ENCODE measurements around the gene SLC30A10. TPM values are rescaled to one million over a fixed set of nuclear protein-coding genes. Genes with fewer than 3 reads are reported as not detected.
"Not testable (repeated sequence)": the region's sequence is repeated elsewhere in the genome, so short reads cannot be mapped to it uniquely, and the experiment has no call there.

Gene SLC30A10
- polyA plus RNA-seq (ENCODE audit: insufficient read length in 4 of 4) = under 1 TPM; 0.07 to 0.22 (median 0.15) TPM

DNA sequence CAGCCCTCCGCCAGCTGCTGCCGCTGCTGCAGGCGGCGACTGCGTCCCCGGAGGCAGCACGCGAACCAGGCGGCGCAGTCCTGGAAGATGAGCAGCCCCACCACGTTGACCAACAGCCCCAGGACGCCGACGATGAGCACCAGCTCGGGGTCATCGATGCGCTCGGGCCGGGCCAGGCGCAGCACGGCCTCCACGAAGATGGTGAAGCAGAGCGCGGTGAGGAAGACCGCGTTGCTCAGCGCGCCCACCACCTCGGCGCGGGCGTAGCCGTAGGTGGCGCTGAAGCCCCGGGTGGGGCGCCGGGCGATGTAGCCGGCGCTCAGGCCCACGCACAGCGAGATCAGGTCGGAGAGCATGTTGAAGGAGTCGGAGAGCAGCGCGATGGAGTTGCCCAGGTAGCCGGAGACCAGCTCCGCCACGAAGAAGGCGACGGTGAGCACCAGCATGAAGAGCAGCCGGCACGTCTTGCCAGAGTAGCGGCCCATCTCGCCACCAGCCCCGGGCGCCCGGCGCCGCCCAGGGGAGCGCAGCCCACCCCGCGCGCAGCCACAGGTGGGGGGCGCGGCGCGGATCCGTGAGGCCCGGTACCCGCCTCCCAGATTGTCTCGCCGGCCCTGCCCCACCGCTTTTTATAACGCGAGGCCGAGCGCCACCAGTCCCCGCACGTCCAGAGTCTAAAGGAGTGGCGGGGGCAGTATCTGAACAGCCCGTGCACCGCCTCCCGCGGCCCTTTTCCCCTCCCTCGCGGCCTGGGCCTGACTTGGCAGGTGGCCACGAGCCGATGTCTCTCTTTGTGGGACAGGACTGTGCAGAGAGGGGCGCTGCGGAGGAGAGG lies at the start of gene SLC30A10:
TSS of gene SLC30A10 (minus strand) at position 602 of the 835 bp plus-strand sequence. CDS start at position 485, 117 bp downstream.
- DNase-seq (ENCODE audit: low read depth in 4 of 4, low spot score in 3 of 4) = peak in 1 of 4 donors; percentile 26

DNA sequence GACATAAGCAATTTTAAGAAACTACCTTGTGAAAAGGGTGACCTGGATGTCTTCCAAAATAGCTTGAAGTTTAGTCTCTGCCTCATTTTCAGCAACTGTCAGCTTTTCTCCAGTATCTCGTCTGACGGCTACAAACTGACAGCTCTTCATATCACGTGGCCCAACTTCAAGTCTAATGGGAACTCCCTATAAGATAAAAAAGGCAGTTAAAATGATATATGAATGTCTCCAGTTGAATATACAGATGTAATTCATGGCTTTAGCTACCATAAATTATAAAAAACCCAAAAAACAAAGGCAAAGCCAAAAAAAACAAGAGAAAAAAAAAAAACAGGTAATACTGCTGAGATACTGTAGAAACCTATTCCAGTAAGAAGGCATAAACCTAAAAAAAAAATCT lies 44.9 kb upstream of the SLC30A10 start:
- DNase-seq (ENCODE audit: low read depth in 4 of 4, low spot score in 3 of 4) = no peak

DNA sequence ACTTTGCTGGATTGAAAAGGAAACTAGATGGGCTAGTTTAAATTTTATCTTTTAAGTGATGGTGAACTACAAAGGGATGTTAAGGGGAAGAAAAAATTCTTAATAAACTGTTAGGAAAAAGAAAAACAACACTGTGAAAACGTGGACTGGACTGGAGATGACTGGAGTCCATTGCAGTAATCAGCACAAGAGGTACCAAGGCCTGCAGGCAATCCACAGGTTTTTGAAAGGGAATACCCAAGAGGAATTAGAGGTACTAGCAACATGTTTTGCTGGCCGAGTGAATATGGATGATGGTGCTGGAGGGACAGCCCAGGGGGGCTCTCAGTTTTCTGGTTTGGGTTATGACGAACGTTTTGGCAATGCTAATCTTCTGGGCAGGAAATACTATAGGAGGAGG lies 39.0 kb upstream of the SLC30A10 start:
- no peak for DNase-seq (ENCODE audit: low read depth in 4 of 4, low spot score in 3 of 4)

DNA sequence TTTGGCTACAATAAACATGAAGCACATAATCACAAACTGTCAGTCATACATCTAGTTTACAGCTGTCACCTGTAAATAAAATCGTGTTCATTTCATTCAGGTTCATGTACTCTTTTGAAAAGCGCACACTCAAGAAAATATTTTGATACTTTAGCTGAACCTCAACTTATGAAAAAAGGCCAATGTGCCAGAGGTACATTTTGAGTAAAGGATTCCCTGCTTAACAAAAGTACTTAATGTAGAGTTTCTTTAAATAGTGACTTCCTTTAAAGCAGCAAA lies 37.7 kb upstream of the SLC30A10 start:
- DNase-seq (ENCODE audit: low read depth in 4 of 4, low spot score in 3 of 4) = no peak

DNA sequence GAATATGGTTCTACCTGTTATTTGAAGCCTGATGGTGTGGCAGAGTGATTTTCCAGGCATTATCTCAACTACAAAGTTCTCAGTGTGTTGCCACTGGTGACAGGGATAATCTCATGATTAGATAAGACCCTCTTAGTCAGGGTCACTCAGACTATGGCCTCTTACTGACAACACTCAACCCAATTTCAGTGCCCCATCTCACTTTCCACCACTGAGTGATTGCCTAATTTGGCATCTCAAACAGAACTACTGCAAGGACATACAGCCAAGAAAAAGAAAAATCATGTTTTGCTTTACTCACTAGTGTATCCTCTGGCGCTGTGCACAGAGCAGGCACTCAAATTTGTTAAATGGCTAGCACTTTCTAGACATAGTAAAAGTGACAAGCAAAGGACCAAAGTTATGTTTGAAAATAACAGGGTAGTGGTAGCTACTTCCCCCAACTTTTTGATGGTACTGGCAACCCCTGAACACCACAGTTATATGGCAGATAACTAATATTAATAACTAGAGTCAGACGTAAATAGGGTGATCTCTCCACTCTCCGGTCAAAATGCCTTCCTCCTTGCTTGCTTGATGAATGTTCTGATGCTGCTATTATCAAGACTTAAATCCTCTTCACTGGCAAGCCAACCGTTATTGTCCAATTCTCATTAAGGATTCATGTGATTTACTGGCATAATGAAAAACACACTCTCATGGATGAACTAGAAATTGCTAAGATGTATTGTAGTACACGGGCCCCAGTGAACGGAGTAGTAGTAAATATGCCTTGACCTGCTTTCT lies 37.1 kb upstream of the SLC30A10 start:
- no peak for DNase-seq (ENCODE audit: low read depth in 4 of 4, low spot score in 3 of 4)

DNA sequence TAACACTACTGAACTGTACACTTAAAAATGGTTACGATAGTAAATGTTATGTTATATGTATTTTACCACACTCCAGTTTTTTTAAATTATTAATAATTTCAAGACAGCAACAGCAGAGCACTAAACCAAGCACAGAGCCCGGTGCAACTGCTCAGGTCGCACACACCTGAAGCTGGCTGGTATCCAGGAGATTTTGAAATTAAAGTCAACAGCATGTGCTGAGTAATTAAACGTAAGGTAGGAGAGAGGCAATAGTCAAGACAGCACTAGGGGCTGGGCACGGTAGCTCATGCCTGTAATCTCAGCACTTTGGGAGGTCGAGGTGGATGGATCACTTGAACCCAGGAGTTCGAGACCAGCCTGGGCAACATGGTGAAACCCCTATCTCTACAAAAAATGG lies 35.1 kb upstream of the SLC30A10 start:
- no peak for DNase-seq (ENCODE audit: low read depth in 4 of 4, low spot score in 3 of 4)

DNA sequence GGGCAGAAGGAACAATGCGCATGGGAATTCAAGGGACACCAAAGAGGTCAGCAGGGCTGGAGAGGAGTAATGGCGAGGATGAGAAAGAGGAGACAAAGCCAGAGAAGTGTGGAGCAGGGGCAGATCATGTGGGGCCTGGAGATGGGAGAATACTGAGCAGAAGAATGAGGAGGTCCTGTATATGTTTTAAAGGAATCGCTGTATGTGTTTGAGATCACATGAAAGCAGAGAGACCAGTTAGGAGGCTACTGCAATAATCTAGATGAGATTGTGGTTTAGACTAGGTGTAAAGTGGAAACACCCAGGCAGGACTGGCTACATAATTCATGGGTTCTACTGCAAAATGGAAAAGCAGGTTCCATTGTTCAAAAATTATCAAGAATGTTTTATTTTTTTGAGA lies 33.3 kb upstream of the SLC30A10 start:
- DNase-seq (ENCODE audit: low read depth in 4 of 4, low spot score in 3 of 4) = no peak

DNA sequence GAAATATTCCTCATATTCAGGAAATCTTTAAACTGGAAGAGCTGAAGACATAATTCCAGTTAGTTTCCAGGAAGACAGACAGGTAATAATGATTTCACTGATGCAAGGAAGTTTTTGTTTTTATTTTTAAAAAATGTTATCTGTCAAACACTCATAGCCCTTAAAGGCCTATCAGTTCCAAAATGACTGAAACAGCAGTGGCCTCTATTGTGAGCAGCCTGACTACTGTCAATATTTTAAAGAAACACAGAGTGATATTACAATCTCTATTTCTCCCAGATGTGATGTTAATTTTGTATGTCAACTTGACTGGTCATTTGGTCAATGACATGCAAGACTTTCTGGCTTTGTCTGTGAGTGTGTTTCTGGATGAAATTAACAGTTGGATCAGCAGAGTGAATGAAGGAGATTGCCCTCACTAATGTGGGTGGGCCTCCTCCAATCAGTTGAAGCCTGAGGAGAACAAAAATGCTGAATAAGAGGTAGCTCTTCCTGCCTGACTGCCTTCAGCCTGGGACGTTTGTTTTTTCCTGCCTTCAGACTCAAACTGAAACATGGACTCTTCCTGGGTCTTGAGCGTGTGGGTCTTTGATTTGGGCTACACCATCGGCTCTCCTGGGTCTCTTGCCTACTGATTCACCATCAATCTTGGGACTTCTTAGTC lies 31.3 kb upstream of the SLC30A10 start:
- DNase-seq (ENCODE audit: low read depth in 4 of 4, low spot score in 3 of 4) = no peak

DNA sequence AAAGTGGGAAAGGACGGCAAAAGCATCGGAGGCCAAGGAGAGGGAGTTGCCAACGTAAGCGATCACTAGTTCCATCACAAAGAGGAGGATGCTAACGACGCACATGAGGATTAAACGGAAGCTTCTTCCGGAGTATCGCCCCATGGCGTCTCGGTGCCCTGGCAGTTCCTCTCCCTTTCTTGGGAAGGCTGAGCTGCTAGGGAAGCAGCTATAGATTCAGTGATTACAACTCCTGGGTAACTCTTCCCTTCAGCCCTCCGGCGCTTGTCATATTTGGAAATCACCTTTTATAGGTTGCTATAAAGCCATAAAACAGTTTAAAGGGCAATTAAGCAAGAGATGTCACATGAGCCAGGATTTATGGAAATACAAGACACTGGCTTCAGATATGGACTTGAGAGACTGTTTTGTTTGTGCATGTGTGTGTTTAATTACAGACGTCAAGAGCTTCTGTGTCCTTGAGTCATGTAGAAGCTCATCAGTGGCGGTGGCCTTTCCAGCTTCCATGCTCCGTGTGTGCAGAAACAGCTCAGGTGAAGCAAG lies 30.6 kb upstream of the SLC30A10 start:
- no peak for DNase-seq (ENCODE audit: low read depth in 4 of 4, low spot score in 3 of 4)

DNA sequence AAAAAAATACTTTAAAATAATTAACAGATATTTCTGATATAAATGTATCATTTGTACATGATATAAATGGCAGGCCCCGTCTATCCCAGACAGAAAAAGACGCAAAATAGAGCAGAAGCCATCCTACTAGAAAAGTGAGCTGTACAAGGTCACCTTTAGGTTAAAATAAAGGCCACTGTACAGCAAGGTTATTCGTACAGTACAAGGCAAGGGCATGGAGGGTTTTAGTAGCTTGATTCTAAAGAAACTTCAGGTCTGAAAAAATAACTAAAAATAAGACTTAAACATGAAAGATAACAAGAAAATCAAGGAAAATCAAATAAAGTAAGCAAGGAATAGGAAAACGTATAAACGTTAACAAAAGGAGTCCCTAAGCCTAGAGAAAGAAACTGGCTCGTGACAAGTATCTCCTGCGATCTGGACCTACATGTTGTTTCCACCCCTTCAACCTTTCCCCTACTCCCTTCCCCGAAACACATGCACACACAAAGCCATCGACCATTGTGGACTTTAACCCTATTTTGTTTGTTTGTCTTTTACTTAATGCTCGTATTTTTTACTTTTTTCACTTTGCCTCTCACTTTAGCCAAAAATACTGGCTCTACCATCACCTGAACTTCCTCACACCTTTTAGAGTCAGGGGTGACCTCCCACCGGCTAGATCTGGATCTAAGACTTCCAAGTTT lies 26.5 kb upstream of the SLC30A10 start:
- DNase-seq (ENCODE audit: low read depth in 4 of 4, low spot score in 3 of 4) = no peak

DNA sequence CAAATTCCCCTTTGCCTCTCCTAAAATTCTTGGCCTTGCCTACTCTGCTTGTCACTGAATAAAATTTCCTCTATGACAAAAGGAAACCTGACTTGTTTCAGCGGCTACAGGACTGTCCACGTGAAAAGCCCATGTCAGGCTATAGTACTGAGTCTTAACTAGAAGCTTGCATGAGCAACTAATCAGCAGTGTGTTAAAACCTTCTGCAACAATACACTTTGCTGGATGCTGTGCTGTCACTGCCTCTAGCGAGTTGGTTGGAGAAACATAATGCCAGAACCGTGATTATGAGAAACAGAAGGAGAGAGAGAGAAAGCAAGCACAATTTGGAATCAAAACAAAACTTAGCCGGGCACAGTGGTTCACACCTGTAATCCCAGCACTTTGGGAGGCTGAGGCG lies 25.7 kb upstream of the SLC30A10 start:
- DNase-seq (ENCODE audit: low read depth in 4 of 4, low spot score in 3 of 4) = no peak

DNA sequence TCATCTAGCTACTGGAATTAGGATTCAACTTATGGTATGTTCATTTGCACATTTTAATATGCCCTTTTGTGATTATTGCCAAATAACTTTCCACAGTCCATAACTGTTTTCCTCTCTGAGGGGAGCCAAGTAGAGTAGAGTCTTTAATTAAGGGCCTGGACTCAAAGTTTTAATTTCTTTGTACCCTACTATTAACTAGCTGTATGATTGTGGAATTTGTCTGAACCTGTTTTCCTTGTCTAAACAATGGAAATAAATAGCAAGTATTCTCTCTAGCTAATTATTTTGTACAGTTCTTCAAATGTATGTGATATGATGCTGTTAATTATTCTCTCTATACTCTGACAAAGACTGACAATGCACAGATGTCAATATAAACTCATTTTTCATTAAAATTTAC lies 24.0 kb upstream of the SLC30A10 start:
- DNase-seq (ENCODE audit: low read depth in 4 of 4, low spot score in 3 of 4) = no peak

DNA sequence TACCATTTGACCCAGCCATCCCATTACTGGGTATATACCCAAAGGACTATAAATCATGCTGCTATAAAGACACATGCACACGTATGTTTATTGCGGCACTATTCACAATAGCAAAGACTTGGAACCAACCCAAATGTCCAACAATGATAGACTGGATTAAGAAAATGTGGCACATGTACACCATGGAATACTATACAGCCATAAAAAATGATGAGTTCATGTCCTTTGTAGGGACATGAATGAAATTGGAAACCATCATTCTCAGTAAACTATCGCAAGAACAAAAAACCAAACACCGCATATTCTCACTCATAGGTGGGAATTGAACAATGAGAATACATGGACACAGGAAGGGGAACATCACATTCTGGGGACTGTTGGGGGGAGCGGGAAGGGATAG lies 20.9 kb upstream of the SLC30A10 start:
- DNase-seq (ENCODE audit: low read depth in 4 of 4, low spot score in 3 of 4) = not testable (repeated sequence)

DNA sequence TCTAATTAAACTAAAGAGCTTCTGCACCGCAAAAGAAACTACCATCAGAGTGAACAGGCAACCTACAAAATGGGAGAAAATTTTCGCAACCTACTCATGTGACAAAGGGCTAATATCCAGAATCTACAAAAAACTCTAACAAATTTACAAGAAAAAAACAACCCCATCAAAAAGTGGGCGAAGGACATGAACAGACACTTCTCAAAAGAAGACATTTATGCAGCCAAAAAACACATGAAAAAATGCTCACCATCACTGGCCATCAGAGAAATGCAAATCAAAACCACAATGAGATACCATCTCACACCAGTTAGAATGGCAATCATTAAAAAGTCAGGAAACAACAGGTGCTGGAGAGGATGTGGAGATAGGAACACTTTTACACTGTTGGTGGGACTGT lies 20.4 kb upstream of the SLC30A10 start:
- DNase-seq (ENCODE audit: low read depth in 4 of 4, low spot score in 3 of 4) = not testable (repeated sequence)

DNA sequence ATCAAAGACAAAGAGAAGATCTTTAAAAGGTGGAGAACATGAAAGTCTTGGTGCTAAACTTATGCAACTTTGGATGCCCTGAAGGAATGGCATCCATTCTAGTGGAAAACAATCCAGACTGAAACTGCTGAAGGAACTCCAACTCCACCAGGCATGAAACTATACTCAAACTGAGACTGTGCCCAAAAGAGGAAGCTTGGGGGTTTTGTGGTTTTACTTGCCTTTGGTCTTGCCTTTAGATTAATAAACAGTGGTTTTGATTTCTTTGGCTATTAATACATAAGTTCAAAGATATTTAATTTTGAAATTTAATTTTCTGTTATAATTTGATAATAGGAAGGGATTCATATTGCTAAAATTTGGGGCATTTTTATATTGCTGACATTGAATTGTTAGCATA lies 17.4 kb upstream of the SLC30A10 start:
- DNase-seq (ENCODE audit: low read depth in 4 of 4, low spot score in 3 of 4) = no peak

DNA sequence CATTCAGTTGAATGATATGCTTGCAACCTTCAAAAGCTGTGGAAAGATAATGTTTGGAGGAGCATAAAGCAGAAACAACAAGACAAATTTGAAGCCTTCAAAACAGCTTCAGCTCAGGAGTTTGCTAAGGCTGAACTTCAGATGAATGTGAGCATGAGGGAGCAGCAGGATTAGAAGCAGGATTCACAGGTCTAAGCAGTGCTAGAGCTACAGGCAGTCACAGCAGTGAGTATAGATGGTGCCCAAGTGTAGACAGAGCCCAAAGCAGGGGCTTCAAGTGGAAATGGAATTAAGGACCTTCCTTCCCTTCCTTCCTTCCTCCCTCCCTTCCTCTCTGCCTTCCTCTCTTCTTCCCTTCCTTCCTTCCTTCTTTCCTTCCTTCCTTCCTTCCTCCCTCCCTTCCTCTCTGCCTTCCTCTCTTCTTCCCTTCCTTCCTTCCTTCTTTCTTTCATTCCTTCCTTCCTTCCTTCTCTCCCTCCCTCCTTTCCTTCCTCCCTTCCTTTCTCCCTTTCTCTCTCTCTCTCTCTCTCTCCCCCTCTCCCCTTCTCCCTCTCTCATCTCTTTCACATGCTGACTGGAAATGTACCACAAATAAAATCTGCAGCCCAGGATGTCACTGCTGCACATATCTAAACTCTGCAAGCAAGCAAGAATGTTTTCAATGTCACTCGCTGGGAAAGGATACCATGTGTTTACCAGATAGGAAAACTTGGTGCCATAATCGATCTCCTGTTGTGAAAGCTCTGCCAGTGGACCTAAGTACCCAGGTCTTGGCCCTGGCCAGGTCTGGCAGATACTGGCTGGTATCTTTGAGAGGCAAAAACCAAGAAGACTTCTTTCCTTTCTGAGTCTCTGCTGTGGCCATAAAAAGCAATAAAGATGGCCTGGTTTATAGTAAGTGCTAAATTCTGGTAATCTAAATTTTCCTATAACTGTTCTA lies 13.1 kb upstream of the SLC30A10 start:
- DNase-seq (ENCODE audit: low read depth in 4 of 4, low spot score in 3 of 4) = no peak

DNA sequence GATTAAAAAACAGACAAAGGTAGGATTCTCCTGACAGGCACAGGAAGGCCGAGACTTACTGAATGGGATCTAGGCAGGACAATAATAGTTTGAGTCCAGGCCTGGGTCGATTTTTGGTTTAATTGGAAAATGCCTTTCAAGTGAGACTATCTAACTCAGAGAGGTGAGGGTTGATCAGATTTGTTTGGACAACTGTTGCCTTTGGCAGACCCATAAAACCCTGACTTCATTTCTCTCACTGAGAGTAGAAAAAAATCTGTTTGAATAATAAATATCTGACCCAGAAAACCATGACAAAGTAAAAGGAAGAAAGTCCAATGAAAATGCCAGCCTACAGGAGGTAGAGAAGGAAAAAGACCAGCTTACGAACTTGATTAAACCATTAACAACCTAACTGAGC lies 12.3 kb upstream of the SLC30A10 start:
- DNase-seq (ENCODE audit: low read depth in 4 of 4, low spot score in 3 of 4) = no peak

DNA sequence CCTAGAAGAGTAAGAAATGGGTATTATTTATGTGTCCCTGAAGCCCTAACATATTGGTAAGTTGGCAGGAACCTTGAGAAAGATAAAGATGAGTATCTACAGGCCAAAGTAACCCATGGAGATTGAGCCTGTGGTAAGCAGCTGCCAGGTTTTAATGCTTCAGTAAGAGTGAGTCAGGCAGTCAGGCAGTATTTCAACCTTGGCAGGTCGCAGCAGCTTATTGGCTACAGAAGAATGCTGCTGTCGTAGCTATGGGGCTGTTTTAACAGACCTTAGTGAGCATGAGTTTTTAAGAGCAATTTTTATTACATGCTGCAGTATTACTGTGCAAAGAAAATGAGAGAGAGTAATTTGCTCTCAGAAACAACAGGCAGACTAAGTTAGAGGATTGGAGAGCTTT lies 10.3 kb upstream of the SLC30A10 start:
- DNase-seq (ENCODE audit: low read depth in 4 of 4, low spot score in 3 of 4) = peak in 1 of 4 donors; percentile 22

DNA sequence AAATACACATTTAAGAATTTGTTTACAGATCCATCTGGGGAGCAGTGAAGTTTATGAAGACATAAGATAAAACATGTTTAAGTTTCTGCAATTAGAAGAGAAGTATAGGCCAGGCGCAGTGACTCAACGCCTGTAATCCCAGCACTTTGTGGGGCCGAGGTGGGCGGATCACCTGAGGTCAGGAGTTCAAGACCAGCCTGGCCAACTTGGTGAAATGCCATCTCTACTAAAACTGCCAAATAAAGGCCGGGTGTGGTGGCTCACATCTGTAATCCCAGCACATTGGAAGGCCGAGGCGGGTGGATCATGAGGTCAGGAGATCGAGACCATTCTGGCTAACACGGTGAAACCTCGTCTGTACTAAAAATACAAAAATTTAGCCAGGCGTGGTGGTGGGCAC lies 5.4 kb upstream of the SLC30A10 start:
- DNase-seq (ENCODE audit: low read depth in 4 of 4, low spot score in 3 of 4) = not testable (repeated sequence)

DNA sequence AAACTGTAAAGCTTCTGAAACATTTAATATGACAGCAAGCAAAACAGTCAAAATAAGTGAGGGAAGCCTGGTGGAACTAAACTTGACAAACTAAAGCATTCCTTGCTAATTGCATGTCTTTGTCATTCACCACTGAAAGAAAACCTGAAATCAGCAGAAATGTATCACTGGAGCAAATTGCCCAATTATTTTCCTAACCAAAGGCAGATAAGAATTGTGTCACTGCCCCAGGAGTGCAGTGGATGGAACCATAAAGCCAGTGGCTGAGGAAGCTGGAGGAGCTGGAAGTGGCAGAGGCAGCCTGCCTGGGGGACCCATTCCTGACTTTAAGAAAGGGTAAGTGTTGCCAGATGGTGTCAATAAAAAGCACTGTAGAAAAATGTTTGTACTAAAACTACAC lies 2.7 kb upstream of the SLC30A10 start:
- no peak for DNase-seq (ENCODE audit: low read depth in 4 of 4, low spot score in 3 of 4)

Data from right renal pelvis (tissue), 4 donors.